Stimulated activated naive CD8-positive, alpha-beta T cell treated with anti-CD3 and anti-CD28 coated beads, Interleukin-15, amount 100 ng/mL, for 72 hours (primary cell): ENCODE data around the gene ERVH48-1.
"Not testable (repeated sequence)": the region's sequence is repeated elsewhere in the genome, so short reads cannot be mapped to it uniquely, and the experiment has no call there.

Experiments used
- ATAC-seq: fragments of 150-1000 bp; cut with Tn5 transposase; 2 replicates; pipeline ENCODE4 v1.10.0; 2021; ENCODE audit warnings: mild to moderate bottlenecking, moderate library complexity
- DNase-seq, 2 donors: peaks; one replicate each; pipeline ENCODE4 v3.0.0; 2021 to 2022
- H3K27ac Mint-ChIP-seq, 2 donors: one replicate each; pipeline ENCODE4 v1.8.0; 2022; ENCODE audit warnings: mild to moderate bottlenecking in 2 of 2, mixed read lengths in 2 of 2, moderate library complexity in 2 of 2
- H3K27me3 Mint-ChIP-seq: one replicate; pipeline ENCODE4 v1.8.0; 2022; ENCODE audit warnings: mixed read lengths
- H3K4me1 Mint-ChIP-seq: one replicate; pipeline ENCODE4 v1.8.0; 2022; ENCODE audit warnings: mild to moderate bottlenecking, mixed read lengths
- H3K4me3 Mint-ChIP-seq, 2 donors: one replicate each; pipeline ENCODE4 v1.8.0; 2022; ENCODE audit warnings: mild to moderate bottlenecking in 2 of 2, mixed read lengths in 2 of 2, moderate library complexity in 1 of 2
- H3K9me3 Mint-ChIP-seq, 2 donors: one replicate each; pipeline ENCODE4 v1.8.0; 2022; ENCODE audit warnings: mixed read lengths in 2 of 2

The ERVH48-1 gene

GRCh38 chr21:42931560-42932235, 6.3 kb upstream of the ERVH48-1 start:
- H3K9me3 Mint-ChIP-seq = no peaks in the 10 kb centered on the region
- ATAC-seq = no peak
- DNase-seq = no peak
- H3K4me1 Mint-ChIP-seq = peaks cover 6% of the 10 kb centered on the region
- peak overlapping the region; percentile 1 to 88 for H3K27ac Mint-ChIP-seq
- H3K27me3 Mint-ChIP-seq = no peaks in the 10 kb centered on the region
- H3K4me3 Mint-ChIP-seq = no peak overlapping the region

GRCh38 chr21:42929969-42930368, 4.5 kb upstream of the ERVH48-1 start:
- Mint-ChIP-seq H3K9me3 (no peaks in the 10 kb centered on the region), H3K27ac (no peak overlapping the region), H3K27me3 (no peaks in the 10 kb centered on the region), H3K4me1 (peaks cover 6% of the 10 kb centered on the region), H3K4me3 (no peak overlapping the region)
- no peak for ATAC-seq
- DNase-seq = no peak

- H3K9me3 Mint-ChIP-seq, H3K4me3 Mint-ChIP-seq, ATAC-seq, DNase-seq, H3K27me3 Mint-ChIP-seq: not testable (repeated sequence)
- Mint-ChIP-seq H3K4me1 (peaks cover 18% of the 10 kb centered on the region), H3K27ac (peak overlapping the region in 1 of 2 donors; percentile 49)
Observed at GRCh38 chr21:42927474-42928200, 2.2 kb upstream of the ERVH48-1 start.

- DNase-seq (no peak), ATAC-seq (no peak)
- no peaks in the 10 kb centered on the region for H3K9me3 Mint-ChIP-seq
- peaks cover 16% of the 10 kb centered on the region for H3K4me1 Mint-ChIP-seq
- peak overlapping the region; percentile 14 to 95 for H3K27ac Mint-ChIP-seq
- H3K27me3 Mint-ChIP-seq = no peaks in the 10 kb centered on the region
- H3K4me3 Mint-ChIP-seq = peak overlapping the region; percentile 55 to 61
Observed at GRCh38 chr21:42924433-42924751, 1.0 kb downstream of the ERVH48-1 start.

- ATAC-seq (peak; percentile 99), DNase-seq (peak; percentile 80 to 84)
- H3K4me1 Mint-ChIP-seq = peaks cover 16% of the 10 kb centered on the region
- H3K27ac Mint-ChIP-seq = peak overlapping the region; percentile 14 to 95
- no peaks in the 10 kb centered on the region for H3K27me3 Mint-ChIP-seq
- H3K4me3 Mint-ChIP-seq = peak overlapping the region; percentile 55 to 61
- H3K9me3 Mint-ChIP-seq = no peaks in the 10 kb centered on the region
Observed at GRCh38 chr21:42923553-42924432, 1.6 kb downstream of the ERVH48-1 start.

- no peak for ATAC-seq
- no peak overlapping the region for H3K27ac Mint-ChIP-seq
- peaks cover 16% of the 10 kb centered on the region for H3K4me1 Mint-ChIP-seq
- H3K4me3 Mint-ChIP-seq = no peak overlapping the region
- H3K27me3 Mint-ChIP-seq = no peaks in the 10 kb centered on the region
- no peaks in the 10 kb centered on the region for H3K9me3 Mint-ChIP-seq
- DNase-seq = no peak
Observed at GRCh38 chr21:42922918-42923317, 2.5 kb downstream of the ERVH48-1 start.

- no peak for DNase-seq
Observed at GRCh38 chr21:42921927-42922326, 3.5 kb downstream of the ERVH48-1 start.

GRCh38 chr21:42918291-42918690, 7.1 kb downstream of the ERVH48-1 start:
- Mint-ChIP-seq H3K27ac (no peak overlapping the region), H3K9me3 (no peaks in the 10 kb centered on the region), H3K27me3 (no peaks in the 10 kb centered on the region), H3K4me1 (peaks cover 3% of the 10 kb centered on the region), H3K4me3 (no peak overlapping the region)
- ATAC-seq (no peak), DNase-seq (no peak)

More at GRCh38 chr21:42921927-42922326, 3.5 kb downstream of the ERVH48-1 start:
- Mint-ChIP-seq H3K9me3 (no peaks in the 10 kb centered on the region), H3K27ac (no peak overlapping the region), H3K4me1 (peaks cover 16% of the 10 kb centered on the region), H3K27me3 (no peaks in the 10 kb centered on the region), H3K4me3 (no peak overlapping the region)
- ATAC-seq = no peak

- no peak for ATAC-seq
- DNase-seq = no peak
- Mint-ChIP-seq H3K27me3 (no peaks in the 10 kb centered on the region), H3K4me1 (no peaks in the 10 kb centered on the region), H3K9me3 (no peaks in the 10 kb centered on the region), H3K27ac (peak overlapping the region in 1 of 2 donors; percentile 63), H3K4me3 (no peak overlapping the region)
Observed at GRCh38 chr21:42913476-42913875, 12.0 kb downstream of the ERVH48-1 start.

GRCh38 chr21:42911920-42912319, 13.5 kb downstream of the ERVH48-1 start:
- H3K9me3 Mint-ChIP-seq, H3K27me3 Mint-ChIP-seq, H3K4me1 Mint-ChIP-seq, H3K27ac Mint-ChIP-seq, ATAC-seq, H3K4me3 Mint-ChIP-seq, DNase-seq: not testable (repeated sequence)

- H3K4me3 Mint-ChIP-seq, H3K9me3 Mint-ChIP-seq, H3K27ac Mint-ChIP-seq, H3K4me1 Mint-ChIP-seq, H3K27me3 Mint-ChIP-seq, ATAC-seq, DNase-seq: not testable (repeated sequence)
Observed at GRCh38 chr21:42908484-42908883, 16.9 kb downstream of the ERVH48-1 start.

- Mint-ChIP-seq H3K4me3 (no peak overlapping the region), H3K4me1 (no peaks in the 10 kb centered on the region), H3K27ac (no peak overlapping the region), H3K9me3 (no peaks in the 10 kb centered on the region), H3K27me3 (no peaks in the 10 kb centered on the region)
- DNase-seq (no peak), ATAC-seq (no peak)
Observed at GRCh38 chr21:42906233-42906632, 19.2 kb downstream of the ERVH48-1 start.

GRCh38 chr21:42905195-42905594, 20.2 kb downstream of the ERVH48-1 start:
- ATAC-seq (no peak), DNase-seq (no peak)
- H3K27me3 Mint-ChIP-seq = no peaks in the 10 kb centered on the region
- H3K9me3 Mint-ChIP-seq = no peaks in the 10 kb centered on the region
- peak overlapping the region in 1 of 2 donors; percentile 47 for H3K27ac Mint-ChIP-seq
- no peak overlapping the region for H3K4me3 Mint-ChIP-seq
- no peaks in the 10 kb centered on the region for H3K4me1 Mint-ChIP-seq

GRCh38 chr21:42903817-42904216, 21.6 kb downstream of the ERVH48-1 start:
- Mint-ChIP-seq H3K9me3 (no peaks in the 10 kb centered on the region), H3K27ac (no peak overlapping the region), H3K4me3 (no peak overlapping the region), H3K4me1 (no peaks in the 10 kb centered on the region), H3K27me3 (no peaks in the 10 kb centered on the region)
- ATAC-seq = no peak
- DNase-seq = no peak

- Mint-ChIP-seq H3K27ac (no peak overlapping the region), H3K4me3 (no peak overlapping the region), H3K9me3 (no peaks in the 10 kb centered on the region), H3K4me1 (peaks cover 14% of the 10 kb centered on the region), H3K27me3 (no peaks in the 10 kb centered on the region)
- no peak for ATAC-seq
- DNase-seq = no peak
Observed at GRCh38 chr21:42900446-42900845, 25.0 kb downstream of the ERVH48-1 start.
